HG02623 (cell line): ENCODE measurements around the gene DPYD.

Experiments used
- ATAC-seq: cut with Tn5 transposase; IDR thresholded peaks from one replicate; pipeline ENCODE4 v1.9.1; 2021; ENCODE audit warnings: moderate library complexity; ENCODE audit not compliant: unreplicated experiment

Gene DPYD

GRCh38 chr1:97163591-97164275 is 757.1 kb downstream of the DPYD start:
- ATAC-seq: no peak

DNA sequence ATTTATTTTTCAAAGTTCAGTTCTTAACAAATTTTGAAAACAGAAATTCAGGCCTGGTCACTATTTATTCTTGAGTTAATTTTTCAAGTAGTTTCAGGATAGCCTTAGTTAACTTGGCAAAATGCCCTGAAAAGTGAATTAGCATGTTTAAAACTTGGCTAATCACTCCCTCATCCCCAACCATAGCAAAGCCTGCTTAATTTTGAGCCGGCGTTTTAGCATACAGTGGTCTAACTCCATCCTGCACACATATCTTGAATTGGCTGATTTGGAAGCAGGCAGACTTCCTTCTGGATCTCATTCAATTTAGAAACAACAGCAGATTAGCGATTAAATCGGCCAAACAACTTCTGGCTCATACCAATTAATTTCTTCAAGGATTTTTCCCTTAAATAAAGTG is 760.0 kb downstream of the DPYD start:
- no peak for ATAC-seq

DNA sequence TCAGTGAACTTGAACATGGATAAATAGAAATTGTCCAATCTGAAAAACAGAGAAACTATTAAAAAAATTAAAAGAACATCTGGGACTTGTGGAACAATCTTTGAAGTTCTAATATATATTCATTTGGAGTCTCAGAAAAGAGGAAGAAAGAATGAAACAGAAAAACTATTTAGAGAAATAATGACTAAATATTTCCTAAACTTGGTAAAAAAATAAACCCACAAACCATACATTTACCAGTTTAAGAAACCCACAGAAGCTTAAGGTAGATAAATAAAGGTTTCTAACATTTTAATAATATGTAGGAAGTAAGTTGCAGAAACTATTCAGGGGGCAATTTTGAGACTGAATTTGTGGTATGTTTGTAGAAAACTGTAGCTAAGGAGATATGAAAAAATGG is 761.5 kb downstream of the DPYD start:
- peak; percentile 65 for ATAC-seq

- no peak for ATAC-seq
These were observed 762.1 kb downstream of the DPYD start for GRCh38 chr1:97158691-97159096.

DNA sequence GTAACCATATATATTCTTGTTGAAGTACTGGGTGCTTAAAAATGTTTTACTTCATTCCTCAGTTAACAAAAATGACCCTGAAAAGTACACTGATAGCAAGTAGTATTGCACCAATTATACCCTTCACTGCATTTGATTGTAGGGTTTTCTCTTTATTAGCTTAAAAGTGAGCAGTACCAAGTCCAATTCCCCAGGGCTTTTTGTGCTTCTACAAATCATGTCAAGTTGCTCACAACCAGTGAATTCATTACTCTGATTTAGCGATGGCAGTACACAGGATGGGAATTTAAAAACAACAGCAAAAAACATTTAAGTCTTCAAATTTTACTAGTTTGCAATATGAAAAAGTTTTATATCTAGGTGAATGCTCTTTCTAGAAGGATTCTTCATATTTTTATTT is 762.8 kb downstream of the DPYD start:
- no peak for ATAC-seq

DNA sequence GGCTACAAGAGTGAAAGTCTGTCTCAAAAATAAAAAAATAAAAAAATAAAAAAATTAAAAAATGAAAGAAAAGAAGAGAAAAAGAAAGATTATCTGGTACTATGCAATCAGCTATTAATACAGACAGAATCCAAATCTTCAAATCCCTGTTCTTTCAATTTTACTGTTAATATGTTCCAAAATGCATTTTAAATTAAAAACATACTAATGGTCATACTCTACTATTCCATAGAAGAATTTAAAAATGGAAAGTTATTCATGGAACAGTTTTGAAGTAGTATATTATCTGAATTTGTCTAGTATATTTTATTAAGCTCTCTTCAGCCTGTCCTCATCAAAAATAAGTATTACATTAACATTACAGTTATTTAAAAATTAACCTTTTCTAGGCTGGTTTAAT is 769.2 kb downstream of the DPYD start:
- ATAC-seq: no peak

GRCh38 chr1:97145321-97145956 is 775.4 kb downstream of the DPYD start:
- ATAC-seq: no peak

DNA sequence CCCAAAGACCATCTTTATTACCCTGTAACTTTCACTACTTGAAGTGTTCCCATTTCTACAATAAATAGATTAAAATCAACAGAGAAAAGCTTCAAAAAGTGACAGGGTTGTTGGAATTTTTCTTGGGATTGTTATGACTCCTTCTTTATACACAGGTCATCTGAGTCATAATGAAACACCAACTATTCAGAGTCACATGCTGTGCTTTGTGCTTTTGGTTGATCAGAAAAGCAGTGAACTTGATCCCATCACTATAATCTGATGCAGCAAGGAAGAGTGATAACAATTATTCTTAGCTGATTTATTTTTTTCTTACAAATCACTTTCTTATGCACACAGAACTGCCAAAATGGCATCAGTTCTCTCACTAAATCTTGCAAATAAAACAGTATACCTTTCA is 776.3 kb downstream of the DPYD start:
- ATAC-seq: no peak

- ATAC-seq: no peak
These were observed 777.5 kb downstream of the DPYD start for GRCh38 chr1:97143236-97143882.

DNA sequence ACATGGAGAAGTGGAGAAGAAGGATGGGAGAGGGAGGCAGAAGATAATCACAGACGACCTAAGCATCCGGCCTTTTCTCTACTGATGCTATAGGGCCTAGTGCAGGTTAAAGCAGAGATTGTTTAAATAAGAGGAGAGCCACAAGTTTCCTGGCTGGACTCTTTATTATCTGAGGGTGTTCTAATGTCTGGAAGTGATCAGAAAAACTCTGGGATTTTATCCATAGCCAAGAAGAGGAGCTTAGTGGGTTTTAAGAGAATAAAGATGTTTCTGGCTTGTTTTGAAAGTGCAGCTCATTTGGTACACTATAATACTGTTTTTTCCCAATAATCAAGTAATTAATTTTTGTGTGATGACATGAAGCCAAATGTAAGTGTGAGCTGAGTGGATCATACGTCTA is 780.2 kb downstream of the DPYD start:
- ATAC-seq: no peak

DNA sequence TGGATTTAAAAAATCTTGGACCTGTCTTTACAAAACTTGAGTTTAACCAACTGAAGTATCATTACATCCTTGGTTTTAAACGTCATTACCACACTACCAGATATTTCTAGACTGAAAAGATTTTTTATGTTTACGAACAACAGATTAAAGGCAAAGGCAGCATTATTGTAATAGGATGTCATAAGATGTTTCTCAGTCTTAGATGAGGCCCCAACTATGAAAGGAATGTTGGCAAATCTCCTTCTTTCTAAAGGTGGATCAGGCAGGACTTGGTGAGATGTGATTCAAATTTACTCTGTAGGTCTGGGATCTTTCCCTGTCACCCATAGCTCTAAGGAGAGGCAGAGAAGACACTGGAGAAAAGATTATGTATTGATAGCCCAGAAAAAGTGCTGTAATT is 781.3 kb downstream of the DPYD start:
- ATAC-seq: no peak

DNA sequence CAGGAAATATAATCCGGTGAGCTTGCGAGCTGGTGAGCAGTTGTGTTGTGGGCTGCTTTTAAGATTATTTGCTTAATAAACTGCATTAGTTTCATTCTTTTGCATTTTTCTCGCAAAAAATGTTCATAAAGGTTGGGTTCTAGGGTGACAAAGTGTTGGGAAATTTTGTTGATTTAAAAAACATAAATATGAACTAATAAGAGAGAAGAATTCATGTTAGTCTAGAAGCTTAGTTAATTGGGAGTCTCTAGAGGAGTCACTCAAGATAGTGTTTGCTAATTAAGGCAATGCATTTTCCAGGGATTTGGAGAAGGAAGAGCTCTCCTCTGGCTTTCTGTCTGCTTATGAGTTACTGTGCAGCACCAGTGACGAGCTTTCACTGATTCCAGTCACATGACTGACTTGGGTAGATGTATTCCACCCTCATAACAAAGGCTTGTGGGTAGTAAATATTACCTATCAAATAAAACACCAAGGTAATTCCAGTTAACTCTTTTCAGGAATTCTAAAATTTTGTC is 782.3 kb downstream of the DPYD start:
- ATAC-seq: peak; percentile 36

DNA sequence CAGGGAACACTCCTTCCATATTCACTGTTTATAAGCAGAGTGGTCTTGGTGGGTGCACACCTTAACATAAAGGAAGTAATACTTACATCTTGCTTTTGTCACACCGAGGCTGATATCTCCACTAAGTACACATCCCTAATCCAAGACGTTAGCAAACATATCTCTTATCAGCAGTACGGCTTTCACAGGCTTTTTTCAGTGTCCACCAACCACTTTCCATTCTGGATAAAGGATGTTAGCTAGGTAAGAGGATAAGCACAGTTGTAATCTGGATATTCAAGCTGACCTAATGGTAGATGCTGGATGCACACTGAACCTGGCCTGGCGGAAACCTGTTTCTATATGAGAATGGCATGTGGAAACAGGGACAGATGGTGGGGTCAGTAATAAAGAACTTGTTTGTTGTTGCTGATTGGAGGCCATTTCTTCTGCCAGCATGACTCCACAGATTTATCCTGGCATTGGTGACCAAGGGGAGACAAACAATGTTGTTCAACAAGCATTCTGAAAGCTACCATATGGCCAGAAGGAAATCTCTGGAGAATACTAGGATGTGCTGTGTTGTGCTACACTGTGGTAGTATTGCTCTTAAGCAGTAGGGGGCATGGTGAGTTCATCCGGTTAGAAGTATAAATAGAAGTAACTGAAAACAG is 782.8 kb downstream of the DPYD start:
- ATAC-seq: peak; percentile 99

GRCh38 chr1:97136996-97137395 is 783.8 kb downstream of the DPYD start:
- no peak for ATAC-seq

DNA sequence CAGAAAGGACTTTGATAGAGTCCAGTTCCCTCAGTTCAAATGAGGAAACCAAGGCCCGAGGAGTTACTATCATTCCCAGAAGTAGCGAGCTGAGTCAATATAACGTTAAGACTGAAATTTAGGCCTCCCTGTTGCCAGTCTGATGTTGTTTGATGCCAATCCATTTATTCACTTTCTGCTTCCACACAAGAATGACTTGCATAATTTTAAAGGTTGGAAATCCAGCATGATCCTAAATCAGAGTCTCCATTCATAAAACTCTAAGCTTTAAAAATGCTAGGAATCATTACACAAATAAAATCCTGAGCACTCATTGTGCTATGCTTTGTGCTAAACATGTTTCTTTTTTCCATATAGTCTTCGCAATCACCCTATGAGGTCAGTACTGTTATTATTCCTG is 784.9 kb downstream of the DPYD start:
- ATAC-seq: no peak

GRCh38 chr1:97128426-97128825 is 792.4 kb downstream of the DPYD start:
- no peak for ATAC-seq

GRCh38 chr1:97123717-97124431 is 797.0 kb downstream of the DPYD start:
- ATAC-seq: no peak

DNA sequence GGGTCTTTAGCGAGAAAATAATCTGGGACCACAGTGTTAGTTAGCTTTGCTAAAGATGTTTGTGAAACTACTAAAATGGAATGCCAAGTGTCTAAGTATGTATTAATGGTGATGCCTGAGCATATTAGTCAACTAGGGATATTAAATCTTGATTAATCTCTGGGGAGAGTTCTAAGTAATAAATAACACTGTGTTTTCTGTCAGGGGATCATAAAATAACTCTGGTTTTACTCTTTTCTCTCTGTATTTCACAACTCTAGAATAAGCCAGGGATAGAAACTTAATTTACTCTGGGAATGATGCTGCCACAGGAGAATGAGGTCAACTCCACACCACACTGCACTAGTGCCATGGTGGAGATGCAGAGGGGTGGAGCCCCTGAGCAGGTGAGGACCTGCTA is 800.0 kb downstream of the DPYD start:
- ATAC-seq: no peak

- no peak for ATAC-seq
These were observed 801.3 kb downstream of the DPYD start for GRCh38 chr1:97119260-97120158.

DNA sequence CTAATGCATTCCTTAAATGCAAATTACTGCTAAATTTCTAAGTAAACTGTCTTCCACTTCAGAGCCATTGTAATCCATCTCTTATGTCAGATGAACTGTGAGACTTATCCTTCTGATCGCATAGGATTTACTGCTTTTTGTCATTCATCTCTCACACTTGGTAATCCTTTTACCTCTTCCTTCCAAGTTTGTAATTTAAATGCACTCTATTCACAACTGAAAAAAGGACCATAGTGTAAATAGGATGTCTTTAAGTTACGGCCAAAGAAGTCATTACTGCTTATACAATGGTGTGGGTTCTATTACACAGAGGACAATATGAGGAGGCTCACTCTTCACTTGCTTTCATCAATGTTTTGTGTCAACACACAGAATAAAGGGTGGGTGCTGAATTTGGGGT is 806.0 kb downstream of the DPYD start:
- no peak for ATAC-seq
